ENCODE data around the gene FGD6.
"Not testable (repeated sequence)": the region's sequence is repeated elsewhere in the genome, so short reads cannot be mapped to it uniquely, and the experiment has no call there.

FGD6 gene

DNA sequence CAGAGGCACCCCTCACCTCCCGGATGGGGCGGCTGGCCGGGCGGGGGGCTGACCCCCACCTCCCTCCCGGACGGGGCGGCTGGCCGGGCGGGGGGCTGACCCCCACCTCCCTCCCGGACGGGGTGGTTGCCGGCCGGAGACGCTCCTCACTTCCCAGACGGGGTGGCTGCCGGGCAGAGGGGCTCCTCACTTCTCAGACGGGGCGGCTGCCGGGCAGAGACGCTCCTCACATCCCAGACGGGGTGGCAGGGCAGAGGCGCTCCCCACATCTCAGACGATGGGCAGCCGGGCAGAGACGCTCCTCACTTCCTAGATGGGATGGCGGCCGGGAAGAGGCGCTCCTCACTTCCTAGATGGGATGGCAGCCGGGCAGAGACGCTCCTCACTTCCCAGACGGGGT lies 18.4 kb upstream of the FGD6 start:
- DNase-seq (ENCODE audit: extremely low read depth in 1 of 2, low read depth in 1 of 2): not testable (repeated sequence)

DNA sequence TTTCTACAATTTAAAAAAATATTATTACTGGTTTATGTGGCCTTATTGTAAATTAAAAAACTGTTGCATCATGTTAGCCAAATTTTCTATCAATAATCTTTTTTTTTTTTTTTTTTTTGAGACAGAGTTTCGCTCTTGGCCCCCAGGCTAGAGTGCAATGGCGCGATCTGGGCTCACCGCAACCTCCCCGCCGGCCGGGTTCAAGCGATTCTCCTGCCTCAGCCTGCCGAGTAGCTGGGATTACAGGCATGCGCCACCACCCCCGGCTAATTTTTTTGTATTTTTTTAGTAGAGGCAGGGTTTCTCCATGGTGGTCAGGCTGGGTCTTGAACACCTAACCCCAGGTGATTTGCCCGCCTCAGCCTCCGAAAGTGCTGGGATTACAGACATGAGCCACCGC lies 16.9 kb upstream of the FGD6 start:
- DNase-seq (ENCODE audit: extremely low read depth in 1 of 2, low read depth in 1 of 2): not testable (repeated sequence)

DNA sequence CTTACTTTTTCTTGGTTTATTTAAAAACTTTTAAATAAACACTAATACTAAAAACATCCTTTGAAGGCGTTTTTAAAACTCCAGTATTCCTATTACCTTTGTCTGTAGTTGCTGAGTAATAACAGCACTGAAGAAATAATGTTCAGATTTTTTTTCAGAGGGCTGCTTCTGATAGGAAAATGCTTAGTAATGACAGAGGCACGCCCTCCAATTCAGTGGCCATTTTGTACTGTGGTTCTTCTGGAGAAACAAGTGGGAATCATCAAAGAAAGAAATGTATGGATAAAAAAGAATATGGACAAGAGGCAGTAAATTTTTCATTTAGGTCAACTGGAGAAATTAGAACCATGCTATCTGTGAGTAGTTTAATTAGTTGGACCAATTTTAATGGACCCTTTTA lies 13.9 kb upstream of the FGD6 start:
- DNase-seq (ENCODE audit: extremely low read depth in 1 of 2, low read depth in 1 of 2): no peak

DNA sequence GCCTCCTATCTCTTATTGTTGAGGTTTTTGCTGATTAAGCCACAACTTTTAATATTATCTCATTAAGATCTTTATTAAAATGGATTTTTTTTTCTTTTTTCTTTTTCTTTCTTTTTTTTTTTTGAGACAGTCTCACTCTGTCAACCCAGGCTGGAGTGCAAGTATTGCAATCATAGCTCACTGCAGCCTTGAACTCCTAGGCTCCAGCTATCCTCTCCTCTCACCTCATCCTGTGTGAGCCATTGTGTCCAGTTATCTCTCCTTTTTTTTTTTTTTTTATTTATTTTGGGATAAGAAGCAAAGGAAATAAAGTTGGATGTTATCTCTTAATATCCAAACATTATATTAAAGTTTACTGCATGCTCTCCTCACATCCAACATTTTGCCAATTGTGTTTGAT lies 13.0 kb upstream of the FGD6 start:
- no peak for DNase-seq (ENCODE audit: extremely low read depth in 1 of 2, low read depth in 1 of 2)

DNA sequence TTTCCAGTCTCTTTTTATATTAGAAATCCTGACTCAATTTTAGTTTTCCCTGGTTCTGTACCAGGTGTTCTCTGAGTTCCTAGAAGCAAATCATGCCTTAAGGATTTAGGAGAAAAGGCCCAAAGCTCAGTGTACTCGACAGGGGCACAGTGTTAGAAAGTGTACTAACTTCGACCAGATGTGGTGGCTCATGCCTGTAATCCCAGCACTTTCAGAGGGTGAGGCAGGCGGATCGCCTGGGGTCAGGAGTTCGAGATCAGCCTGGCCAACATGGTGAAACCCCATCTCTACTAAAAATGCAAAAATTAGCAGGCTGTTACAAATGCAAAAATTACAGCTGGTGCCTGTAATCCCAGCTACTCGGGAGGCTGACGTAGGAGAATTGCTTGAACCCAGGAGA lies 12.4 kb upstream of the FGD6 start:
- DNase-seq (ENCODE audit: extremely low read depth in 1 of 2, low read depth in 1 of 2): no peak

DNA sequence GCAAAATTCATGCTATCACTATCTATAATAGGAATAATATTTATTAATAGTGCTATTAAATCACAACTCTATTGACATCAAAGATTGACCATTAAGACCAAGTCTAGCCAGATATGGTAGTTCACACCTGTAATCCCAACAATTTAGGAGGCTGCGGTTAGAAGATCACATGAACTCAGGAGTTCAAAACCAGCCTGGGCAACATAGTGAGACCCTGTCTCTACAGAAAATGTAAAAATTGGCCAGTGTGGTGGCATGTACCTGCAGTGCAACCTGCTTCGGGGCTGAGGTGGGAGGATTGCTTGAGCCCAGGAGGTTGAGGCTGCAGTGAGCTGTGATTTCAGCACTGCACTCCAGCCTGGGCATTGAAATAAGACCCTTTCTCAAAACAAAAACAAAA lies 11.3 kb upstream of the FGD6 start:
- DNase-seq (ENCODE audit: extremely low read depth in 1 of 2, low read depth in 1 of 2): no peak

DNA sequence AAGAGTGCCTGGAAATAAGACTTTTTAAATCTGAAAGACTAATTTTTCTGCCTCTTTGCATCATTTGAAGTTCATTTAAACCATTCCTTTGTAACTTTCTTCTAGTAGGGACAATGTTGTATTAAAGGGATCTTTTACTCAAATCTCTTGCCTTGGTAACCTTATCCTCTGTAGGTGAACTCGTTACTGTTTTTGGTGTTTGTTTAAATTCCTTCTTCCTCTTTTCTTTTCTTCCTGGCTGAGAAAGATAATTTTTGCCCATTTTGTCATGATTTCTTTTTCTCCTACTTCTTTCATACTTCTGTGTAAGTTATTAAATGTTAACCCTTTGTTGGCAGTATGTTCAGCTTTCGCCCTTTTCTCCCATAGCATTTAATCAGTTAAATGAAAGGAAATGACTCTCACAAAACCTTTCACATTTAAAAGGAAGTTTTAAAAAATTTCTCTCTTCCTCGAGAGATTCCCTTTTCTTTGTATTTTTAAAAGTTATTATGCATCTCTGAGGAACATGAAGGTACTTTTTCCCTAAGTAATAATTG lies 10.6 kb upstream of the FGD6 start:
- no peak for DNase-seq (ENCODE audit: extremely low read depth in 1 of 2, low read depth in 1 of 2)

DNA sequence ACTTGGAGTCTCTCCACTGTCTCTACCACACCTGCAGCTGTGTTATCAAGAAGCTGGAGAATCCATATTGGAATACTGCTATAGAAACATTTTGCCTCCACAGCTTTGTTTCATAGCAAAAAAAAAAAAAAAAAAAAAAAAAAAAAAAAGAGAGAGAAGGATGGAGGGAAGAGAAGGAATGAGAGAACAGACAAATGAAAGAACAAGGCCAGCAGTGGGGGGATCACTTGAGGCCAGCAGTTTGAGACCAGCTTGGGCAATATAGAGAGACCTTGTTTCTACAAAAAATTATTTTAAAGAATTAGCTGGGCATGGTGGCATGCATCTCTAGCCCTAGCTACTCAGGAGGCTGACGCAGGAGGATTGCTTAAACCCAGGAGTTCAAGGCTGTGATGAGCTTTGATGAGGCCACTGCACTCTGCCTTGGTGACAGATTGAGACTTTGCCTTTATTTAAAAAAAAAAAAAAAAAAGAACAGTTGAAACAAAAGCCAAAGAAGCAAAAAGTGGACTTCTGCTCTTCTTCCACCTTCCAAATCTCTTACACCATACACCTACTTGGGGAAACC lies 8.5 kb upstream of the FGD6 start:
- no peak for DNase-seq (ENCODE audit: extremely low read depth in 1 of 2, low read depth in 1 of 2)

DNA sequence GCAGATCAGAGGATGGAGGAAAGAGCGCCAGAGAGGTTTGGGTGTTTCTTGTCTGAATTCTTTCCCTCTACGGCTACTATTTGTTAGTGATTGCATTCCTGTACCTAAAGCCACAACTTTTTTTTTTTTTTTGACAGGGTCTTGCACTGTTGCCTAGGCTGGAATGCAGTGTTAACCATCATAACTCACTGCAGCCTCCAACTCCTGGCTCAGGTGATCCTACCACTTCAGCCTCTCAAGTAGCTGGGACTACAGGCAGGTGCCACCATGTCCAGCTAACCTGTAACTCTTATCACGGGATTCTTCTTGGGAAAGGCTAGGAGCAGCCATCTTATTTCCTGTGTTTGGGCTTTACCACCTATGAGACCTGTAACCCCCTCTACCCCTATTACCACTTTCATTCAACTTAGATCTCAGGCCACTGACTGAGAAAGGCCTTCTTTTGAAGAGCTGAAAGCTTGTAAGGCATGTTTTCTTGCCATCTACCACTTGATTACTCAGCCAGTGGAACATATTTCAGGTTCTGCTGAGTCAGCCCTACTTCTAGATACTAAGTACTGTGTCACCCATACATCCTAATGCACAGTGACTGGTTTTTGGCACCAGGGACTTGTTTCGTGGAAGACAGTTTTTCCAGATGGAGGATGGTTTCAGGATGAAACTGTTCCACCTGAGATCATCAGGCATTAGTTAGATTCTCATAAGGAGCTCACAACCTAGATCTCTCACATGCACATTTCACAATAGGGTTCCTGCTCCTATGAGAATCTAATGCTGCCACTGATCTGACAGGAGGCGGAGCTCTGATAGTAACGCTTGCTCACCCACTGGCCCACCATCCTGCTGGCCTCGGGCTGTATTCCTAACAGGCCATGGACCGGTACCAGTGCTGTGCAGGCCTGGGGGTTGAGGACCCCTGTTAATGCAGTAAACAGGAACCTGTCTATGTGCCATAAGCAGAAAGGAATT lies 7.2 kb upstream of the FGD6 start:
- DNase-seq (ENCODE audit: extremely low read depth in 1 of 2, low read depth in 1 of 2): no peak

DNA sequence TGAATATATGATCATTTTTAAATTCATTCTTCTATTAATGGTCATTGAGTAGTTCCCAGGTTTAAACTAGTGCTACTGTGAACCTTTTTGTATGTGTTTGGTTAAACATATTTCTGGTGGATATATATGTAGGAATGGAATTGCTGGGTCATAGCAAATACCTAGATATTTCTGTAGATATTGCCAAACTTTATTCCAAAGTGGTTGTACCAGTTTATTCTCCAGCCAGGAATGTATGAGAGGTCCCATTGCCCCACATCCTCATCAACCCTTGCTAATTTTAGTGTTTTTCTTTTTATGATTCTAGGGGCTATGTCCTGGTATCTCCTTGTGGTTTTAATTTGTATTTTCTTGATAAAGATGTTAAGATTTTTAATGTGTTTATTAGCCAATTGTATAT lies 3.5 kb upstream of the FGD6 start:
- DNase-seq (ENCODE audit: extremely low read depth in 1 of 2, low read depth in 1 of 2): no peak

DNA sequence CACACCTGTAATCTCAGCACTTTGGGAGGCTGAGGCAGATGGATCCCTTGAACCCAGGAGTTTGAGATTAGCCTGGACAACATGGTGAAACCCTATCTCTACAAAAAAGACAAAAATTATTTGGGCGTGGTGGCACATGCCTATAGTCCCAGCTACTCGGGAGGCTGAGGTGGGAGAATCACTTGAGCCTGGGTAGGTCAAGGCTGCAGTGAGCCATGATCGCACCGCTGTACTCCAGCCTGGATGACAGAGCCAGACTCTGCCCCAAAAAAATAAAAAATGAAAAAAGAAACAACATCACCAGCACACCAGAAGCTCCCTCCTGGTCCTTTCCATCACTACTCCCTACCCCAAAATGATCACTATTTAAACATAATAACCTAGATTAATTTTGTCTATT lies 2.9 kb upstream of the FGD6 start:
- no peak for DNase-seq (ENCODE audit: extremely low read depth in 1 of 2, low read depth in 1 of 2)

DNA sequence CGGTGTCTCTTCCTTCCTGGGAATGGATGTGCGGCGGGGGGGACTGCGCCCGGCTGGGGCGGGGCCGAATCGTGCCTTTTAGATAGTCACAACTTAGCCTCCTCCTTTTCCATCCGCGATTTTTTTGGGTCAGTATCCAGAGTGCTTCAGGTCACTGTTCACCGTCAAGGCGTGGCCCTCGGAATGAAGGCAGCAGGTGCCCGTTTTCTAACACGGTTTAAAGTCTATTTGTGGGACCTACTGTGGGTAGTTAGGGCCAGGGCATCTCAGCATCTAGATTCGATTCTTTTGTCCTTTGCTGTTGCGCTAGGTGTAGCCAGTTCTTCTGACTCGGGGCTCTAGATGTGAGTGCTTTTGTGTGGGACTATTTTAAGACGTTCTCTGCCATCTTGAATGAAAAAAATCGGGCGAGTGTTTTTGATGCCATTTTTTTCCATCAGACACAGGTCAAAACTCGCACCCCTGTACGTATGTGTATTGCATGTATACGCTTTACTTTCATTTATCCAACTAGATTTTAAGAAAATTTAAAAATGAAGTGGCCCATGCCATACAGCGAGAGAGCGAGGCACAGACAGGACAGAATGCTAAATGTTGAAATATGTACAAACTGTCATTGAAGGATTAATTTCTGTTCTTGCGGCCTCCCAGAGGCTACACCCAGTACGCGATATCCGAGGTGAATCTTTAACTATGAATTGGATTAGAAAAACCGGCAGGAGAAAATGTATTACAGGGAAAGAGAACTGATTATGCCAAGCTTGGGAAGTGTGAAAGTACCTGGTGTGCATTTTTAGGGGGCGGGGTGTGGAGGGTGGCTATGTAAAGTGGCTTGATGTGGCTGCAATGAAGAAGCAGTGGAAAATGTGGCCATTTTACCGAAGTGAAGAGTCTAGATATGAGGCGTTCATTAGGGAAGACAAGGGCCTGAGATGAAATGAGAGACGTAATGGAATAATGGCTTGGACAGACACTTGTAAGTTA lies 1.2 kb upstream of the FGD6 start:
- peak; percentile 3 to 39 for DNase-seq (ENCODE audit: extremely low read depth in 1 of 2, low read depth in 1 of 2)

DNA sequence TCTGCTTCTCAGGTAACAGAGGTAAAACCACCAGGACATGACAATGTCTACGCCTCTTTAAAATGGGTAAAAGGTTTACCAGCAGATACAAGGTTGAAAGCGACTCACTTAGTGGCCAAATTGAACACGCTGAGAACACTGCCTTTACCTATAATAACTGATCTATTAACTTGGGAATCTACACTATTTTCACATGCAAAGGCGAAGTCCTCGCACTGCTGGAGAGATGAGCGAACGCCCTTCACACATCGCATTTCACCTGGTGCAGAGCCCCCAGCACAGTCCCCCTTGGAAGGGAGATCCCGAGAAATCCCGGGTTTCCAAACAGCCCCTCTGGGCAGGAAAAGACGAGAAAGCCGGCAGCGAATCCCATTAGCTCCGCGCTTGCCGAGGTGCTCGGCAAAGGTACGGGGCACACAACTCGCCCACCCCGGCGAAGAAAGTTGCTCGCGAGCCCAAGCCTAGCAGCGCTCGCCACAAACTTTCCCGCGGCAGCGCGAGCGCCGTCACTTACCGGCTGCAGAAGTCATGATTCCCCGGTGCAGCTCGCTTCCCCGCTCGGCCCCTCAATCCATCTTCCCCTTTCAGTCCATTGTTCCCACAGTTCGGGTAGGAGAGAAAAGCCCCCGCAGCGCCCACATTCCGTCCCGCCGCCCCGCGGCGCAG lies 423 bp downstream of the FGD6 start:
- DNase-seq (ENCODE audit: extremely low read depth in 1 of 2, low read depth in 1 of 2): peak in 1 of 2 donors; percentile 7

DNA sequence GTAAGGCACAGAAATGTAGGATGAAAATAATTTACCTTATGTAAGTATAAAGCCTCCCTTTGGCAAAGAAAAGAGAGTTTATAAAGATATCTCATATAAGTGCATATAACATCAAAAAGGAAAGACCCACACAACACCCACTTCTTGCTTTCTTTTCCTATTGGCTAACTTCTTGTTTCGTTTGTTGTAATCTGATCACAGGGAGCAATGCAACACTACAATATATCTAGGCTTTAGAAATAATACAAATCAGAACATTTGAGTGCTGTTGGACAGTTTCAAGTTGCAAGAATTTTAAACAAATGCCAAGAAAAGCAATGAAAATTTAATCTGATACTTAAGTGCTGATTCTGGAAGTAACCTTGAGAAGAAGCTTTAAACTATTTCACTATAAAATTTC lies 1.3 kb downstream of the FGD6 start:
- DNase-seq (ENCODE audit: extremely low read depth in 1 of 2, low read depth in 1 of 2): no peak

DNA sequence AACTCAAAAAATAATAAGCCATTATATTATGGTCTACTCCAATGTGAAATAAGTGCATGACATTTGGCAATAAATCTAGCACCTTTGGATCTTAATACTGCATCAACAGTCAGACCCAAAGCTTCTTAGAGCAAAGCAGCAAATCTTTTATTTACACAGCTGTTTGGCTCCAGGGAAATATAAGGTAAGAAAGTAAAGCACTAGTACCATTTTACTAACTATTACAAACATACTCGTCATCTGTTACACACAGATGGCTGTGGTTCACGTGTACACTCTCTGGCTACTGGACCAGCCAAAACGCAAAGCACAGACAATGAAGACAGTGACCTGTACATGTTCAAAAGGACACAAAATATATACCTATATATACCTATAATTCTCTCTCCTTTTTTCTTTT lies 2.8 kb downstream of the FGD6 start:
- DNase-seq (ENCODE audit: extremely low read depth in 1 of 2, low read depth in 1 of 2): no peak

DNA sequence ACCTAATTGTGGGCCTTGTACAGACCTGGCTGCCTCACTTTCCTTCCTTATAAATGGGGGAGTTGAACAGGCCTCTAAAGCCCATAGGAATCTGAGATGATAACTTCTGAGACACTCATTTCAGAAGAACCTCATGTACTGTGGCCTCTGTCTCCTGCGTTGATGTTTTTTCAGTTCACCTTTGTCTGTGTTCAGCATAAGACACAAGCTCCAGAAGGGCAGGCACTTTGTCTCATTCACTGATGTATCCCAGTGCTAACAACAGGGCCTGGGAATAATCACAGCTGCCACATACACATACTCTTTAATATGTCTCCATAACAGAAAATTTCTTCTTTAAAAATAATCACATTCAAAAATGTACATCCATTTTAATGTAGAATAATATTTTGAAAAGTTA lies 3.3 kb downstream of the FGD6 start:
- DNase-seq (ENCODE audit: extremely low read depth in 1 of 2, low read depth in 1 of 2): no peak

DNA sequence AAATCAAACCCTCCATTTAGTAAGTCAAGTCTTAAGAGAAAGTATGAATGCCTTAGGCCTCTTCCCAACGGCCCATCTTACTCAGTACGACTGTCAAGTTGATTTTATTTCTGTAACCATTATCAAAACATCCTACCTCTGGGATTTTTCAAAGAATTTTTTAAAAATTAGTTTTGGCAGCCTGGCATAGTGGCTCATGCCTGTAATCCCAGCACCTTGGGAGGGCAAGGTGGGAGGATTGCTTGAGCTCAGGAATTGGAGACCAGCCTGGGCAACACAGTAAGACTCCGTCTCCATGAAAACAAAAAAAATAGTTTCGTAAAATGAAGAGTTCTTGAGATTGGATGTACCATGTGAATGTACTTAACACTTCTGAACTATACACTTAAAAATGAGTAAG lies 4.1 kb downstream of the FGD6 start:
- DNase-seq (ENCODE audit: extremely low read depth in 1 of 2, low read depth in 1 of 2): no peak

DNA sequence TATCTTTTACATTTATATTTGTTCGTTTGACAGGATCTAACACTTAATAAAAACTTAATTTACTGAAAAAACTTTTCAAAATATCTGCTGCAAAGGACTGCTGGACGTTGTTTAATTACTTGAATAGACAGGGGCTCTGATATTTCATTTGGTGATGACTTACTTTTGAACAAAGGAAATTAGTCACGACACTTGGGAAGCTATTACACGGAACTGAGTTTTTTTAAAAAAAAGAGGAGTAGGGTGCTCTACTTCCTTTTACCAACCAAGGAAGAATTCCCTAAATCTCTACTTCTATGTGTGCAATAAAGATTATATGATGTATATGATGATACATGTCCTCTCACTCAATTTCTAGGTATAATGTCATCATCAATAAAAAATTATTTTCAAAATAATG lies 4.7 kb downstream of the FGD6 start:
- DNase-seq (ENCODE audit: extremely low read depth in 1 of 2, low read depth in 1 of 2): no peak

DNA sequence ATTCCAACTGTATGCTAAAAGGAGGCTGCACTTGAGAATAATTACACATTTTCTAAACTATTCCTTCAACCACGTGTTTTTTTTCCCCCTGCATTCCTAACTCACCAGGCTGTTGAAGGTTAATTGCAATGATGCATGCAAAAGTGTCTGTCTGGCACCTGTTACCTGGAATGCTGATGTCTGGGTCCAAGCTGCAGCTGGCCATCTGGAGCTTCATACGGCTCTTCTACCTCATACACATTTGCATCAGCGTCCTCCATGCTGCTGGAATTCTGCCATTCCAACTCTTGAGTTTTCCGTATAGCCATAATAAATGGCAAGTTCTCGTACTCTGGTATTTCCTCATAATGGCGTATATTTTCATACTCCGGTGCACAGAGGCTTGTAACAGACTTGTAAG lies 8.6 kb downstream of the FGD6 start:
- DNase-seq (ENCODE audit: extremely low read depth in 1 of 2, low read depth in 1 of 2): no peak

DNA sequence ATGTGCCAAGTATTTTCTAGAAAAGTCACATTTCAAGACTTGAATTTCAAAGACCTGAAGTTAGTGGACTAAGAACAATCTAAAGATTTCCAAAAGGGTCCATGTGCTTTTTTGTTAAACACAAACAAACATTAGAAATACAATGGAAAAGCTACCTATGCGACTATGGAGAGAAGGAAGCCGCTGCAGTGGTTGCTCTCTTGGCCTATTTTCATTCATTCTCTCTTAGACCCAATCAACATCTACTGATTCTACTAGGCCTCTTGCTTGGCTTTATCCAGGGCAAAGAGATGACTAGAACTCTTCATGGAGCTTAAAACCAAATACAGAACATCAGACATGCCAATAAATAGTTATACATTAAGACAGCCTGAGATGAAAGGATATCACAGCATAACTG lies 9.9 kb downstream of the FGD6 start:
- DNase-seq (ENCODE audit: extremely low read depth in 1 of 2, low read depth in 1 of 2): no peak

DNA sequence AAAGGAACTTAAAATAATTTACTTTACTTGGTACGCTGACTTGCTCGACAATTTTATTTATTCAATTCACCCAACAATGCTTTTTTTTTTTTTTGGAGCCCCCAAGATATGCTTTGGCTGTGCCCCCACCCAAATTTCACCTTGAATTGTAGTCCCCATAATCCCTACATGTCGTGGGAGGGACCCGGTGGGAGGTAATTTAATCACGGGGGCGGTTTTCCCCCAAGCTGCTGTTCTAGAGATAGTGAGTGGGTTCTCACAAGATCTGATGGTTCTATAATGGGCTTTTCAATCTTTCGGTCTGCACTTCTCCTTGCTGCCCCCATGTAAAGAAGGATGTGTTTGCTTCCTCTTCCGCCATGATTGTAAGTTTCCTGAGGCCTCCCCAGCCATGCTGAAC lies 10.4 kb downstream of the FGD6 start:
- DNase-seq (ENCODE audit: extremely low read depth in 1 of 2, low read depth in 1 of 2): no peak

Data from stimulated activated CD8-positive, alpha-beta memory T cell treated with anti-CD3 and anti-CD28 coated beads, Interleukin-7, amount 100 ng/mL, for 48 hours (primary cell).